Measurements from ENCODE around the gene SMIM24. TPM values are rescaled to one million over a fixed set of nuclear protein-coding genes. Genes with fewer than 3 reads are reported as not detected.

The SMIM24 gene
- total and polyA plus RNA-seq, 9 of the 15 experiments (the other 6 are each of a cell fraction or from before 2014, with no cell fraction given), result 0.45 to 12.3 (median 1.4) TPM; not detected in 1

GRCh38 chr19:3520166-3521103 is 40.1 kb upstream of the SMIM24 start (continued):
- TF ChIP-seq GATAD2B (IDR thresholded peaks at IDR 0.05; ENCODE audit: borderline replicate concordance), result peak; percentile 87
- TF ChIP-seq FOXA1 (IDR thresholded peaks at IDR 0.05; ENCODE audit: borderline replicate concordance), result no peak
- TF ChIP-seq KDM1A (IDR thresholded peaks at IDR 0.05), result peak in 1 of 2 experiments; percentile 24; a peak in 2 of 4 replicates
- TF ChIP-seq ZNF384 (IDR thresholded peaks at IDR 0.05; ENCODE audit: low read depth, low read length), result 0 out of 2 replicates have a peak, but pooled peaks have one; percentile 21
- TF ChIP-seq, protein P1, sequence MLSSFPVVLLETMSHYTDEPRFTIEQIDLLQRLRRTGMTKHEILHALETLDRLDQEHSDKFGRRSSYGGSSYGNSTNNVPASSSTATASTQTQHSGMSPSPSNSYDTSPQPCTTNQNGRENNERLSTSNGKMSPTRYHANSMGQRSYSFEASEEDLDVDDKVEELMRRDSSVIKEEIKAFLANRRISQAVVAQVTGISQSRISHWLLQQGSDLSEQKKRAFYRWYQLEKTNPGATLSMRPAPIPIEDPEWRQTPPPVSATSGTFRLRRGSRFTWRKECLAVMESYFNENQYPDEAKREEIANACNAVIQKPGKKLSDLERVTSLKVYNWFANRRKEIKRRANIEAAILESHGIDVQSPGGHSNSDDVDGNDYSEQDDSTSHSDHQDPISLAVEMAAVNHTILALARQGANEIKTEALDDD (IDR thresholded peaks at IDR 0.05), result no peak
- TF ChIP-seq CCAR2 (IDR thresholded peaks at IDR 0.05; ENCODE audit: low read depth, low read length), result no peak
- TF ChIP-seq SMAD1 (IDR thresholded peaks at IDR 0.05; ENCODE audit: low read depth, low read length, partially characterized antibody), result no peak
- TF ChIP-seq ARID1B (IDR thresholded peaks at IDR 0.05), result peak; percentile 80
- TF ChIP-seq E2F6 (IDR thresholded peaks at IDR 0.05; ENCODE audit: borderline replicate concordance in 1 of 2, extremely low read depth in 1 of 2, insufficient read depth in 1 of 2, insufficient read length in 1 of 2, low read depth in 1 of 2, low read length in 1 of 2, poor library complexity in 1 of 2, severe bottlenecking in 1 of 2), result peak; percentile 81 to 94
- no peak for TF ChIP-seq MTA2 (IDR thresholded peaks at IDR 0.05; ENCODE audit: low read depth)
- TF ChIP-seq ARHGAP35 (IDR thresholded peaks at IDR 0.05; ENCODE audit: partially characterized antibody), result no peak
- TF ChIP-seq GATAD2A (IDR thresholded peaks at IDR 0.05), result 0 out of 2 replicates have a peak, but pooled peaks have one; percentile 7
- TF ChIP-seq HDAC1 (IDR thresholded peaks at IDR 0.05), result peak in 1 of 2 experiments; percentile 68; a peak in 2 of 4 replicates
- TF ChIP-seq ZNF830 (CRISPR knock-in tag; IDR thresholded peaks at IDR 0.05), result no peak
- TF ChIP-seq ETV6 (IDR thresholded peaks at IDR 0.05; ENCODE audit: borderline replicate concordance in 1 of 2, low read depth in 2 of 2, low read length in 1 of 2), result 0 out of 4 replicates have a peak, but pooled peaks of 1 of the 2 experiments have one; percentile 38
- peak; percentile 94; the same call in 1 of the 2 replicates for TF ChIP-seq ETV6 (CRISPR knock-in tag; IDR thresholded peaks at IDR 0.05; ENCODE audit: borderline replicate concordance)
- peak; percentile 32 for TF ChIP-seq ASH1L (IDR thresholded peaks at IDR 0.05; ENCODE audit: borderline replicate concordance, low read depth, partially characterized antibody)
- TF ChIP-seq ZNF778 (CRISPR knock-in tag; IDR thresholded peaks at IDR 0.05), result no peak
- no peak for TF ChIP-seq TBP (optimal IDR thresholded peaks at IDR 0.05; ENCODE audit: low read depth, low read length)
- TF ChIP-seq MAX (CRISPR knock-in tag; IDR thresholded peaks at IDR 0.05), result peak; percentile 100
- TF ChIP-seq SRSF3 (IDR thresholded peaks at IDR 0.05; ENCODE audit: insufficient read depth, low read length), result no peak
